Fibroblast of lung (primary cell): ENCODE data around the gene CPA5. TPM values are rescaled to one million over a fixed set of nuclear protein-coding genes. Genes with fewer than 3 reads are reported as not detected.

Source experiments
- DNase-seq, 2 donors: peaks; one replicate each; pipeline versions ENCODE4 v3.0.0 to v3.0.0-alpha.2; 2010; ENCODE audit warnings: low read depth in 2 of 2
- H2AFZ ChIP-seq: 2 replicates; pipeline ENCODE4 v1.5.1; 2012; ENCODE audit warnings: low read length, control low read depth, inconsistent platforms
- H3K27ac ChIP-seq: 2 replicates; pipeline ENCODE4 v1.5.1; 2011; ENCODE audit warnings: low read length, control low read depth; ENCODE audit not compliant: insufficient read depth
- H3K27me3 ChIP-seq: 2 replicates; pipeline ENCODE4 v1.5.1; 2011; ENCODE audit warnings: mild to moderate bottlenecking, low read length; ENCODE audit not compliant: control insufficient read depth, insufficient read depth
- H3K36me3 ChIP-seq: 2 replicates; pipeline ENCODE4 v1.5.1; 2011; ENCODE audit warnings: low read length; ENCODE audit not compliant: control insufficient read depth, insufficient read depth
- H3K4me1 ChIP-seq: 2 replicates; pipeline ENCODE4 v1.5.1; 2011; ENCODE audit warnings: low read length; ENCODE audit not compliant: control insufficient read depth, insufficient read depth; ENCODE audit errors: extremely low read depth
- H3K4me2 ChIP-seq: 2 replicates; pipeline ENCODE4 v1.5.1; 2011; ENCODE audit warnings: low read length, control low read depth; ENCODE audit not compliant: insufficient read depth; ENCODE audit errors: extremely low read depth
- H3K4me3 ChIP-seq, 4 experiments: fragments of 200-600 bp in 1 of 4; sonication (generic) in 1 of 4; replicated peaks in 1 of 4; 2 replicates each; pipeline ENCODE4 v1.5.1; 2011 to 2016; ENCODE audit warnings: low read length in 4 of 4, low read depth in 3 of 4, mild to moderate bottlenecking in 3 of 4, control low read depth in 2 of 4, inconsistent platforms in 1 of 4, mixed read lengths in 1 of 4; ENCODE audit not compliant: insufficient read depth in 1 of 4; ENCODE audit errors: control extremely low read depth in 1 of 4
- H3K79me2 ChIP-seq: 2 replicates; pipeline ENCODE4 v1.5.1; 2012; ENCODE audit warnings: mild to moderate bottlenecking, low read length, inconsistent platforms; ENCODE audit not compliant: control insufficient read depth, insufficient read depth
- H3K9ac ChIP-seq: 2 replicates; pipeline ENCODE4 v1.5.1; 2011; ENCODE audit warnings: mild to moderate bottlenecking, low read length, control low read depth; ENCODE audit not compliant: insufficient read depth
- H3K9me3 ChIP-seq: 2 replicates; pipeline ENCODE4 v1.5.1; 2012; ENCODE audit warnings: low read depth, low read length; ENCODE audit not compliant: control insufficient read depth, insufficient read depth
- H4K20me1 ChIP-seq: 2 replicates; pipeline ENCODE4 v1.5.1; 2011; ENCODE audit warnings: low read length; ENCODE audit not compliant: control insufficient read depth, insufficient read depth; ENCODE audit errors: extremely low read depth
- EZH2 ChIP-seq: IDR thresholded peaks from 2 replicates; pipeline ENCODE4 v1.5.1; 2012; ENCODE audit warnings: low read length, control low read depth, mild to moderate bottlenecking; ENCODE audit errors: missing control alignments
- polyA plus RNA-seq, 2 donors: library from polyadenylated mRNA; depleted of rRNA in 1 of 2; stranded (reverse) in 1 of 2; unstranded in 1 of 2; fragments of >200 nt; gene quantifications; 2 replicates each; pipeline ENCODE4 v1.2.1, GENCODE V29; 2011 to 2012; ENCODE audit warnings: missing spikeins in 1 of 2
- total RNA-seq: library from RNA; depleted of rRNA; stranded (reverse); fragments of >200 nt; gene quantifications from 2 replicates; pipeline ENCODE4 v1.2.1, GENCODE V29; 2014
- TF ChIP-seq, protein P1 (sequence below), 2 donors: IDR thresholded peaks in 1 of 2; conservative IDR thresholded peaks in 1 of 2; 1 replicate in 1 of 2; 2 replicates in 1 of 2; pipeline ENCODE4 v1.5.1; 2011 to 2012; ENCODE audit warnings: low read length in 2 of 2, control low read depth in 1 of 2, inconsistent platforms in 1 of 2, low read depth in 1 of 2, mild to moderate bottlenecking in 1 of 2

Gene CPA5
- total and polyA plus RNA-seq, 2 donors (not counting 1 experiment from before 2014, with no cell fraction given) = not detected

DNA sequence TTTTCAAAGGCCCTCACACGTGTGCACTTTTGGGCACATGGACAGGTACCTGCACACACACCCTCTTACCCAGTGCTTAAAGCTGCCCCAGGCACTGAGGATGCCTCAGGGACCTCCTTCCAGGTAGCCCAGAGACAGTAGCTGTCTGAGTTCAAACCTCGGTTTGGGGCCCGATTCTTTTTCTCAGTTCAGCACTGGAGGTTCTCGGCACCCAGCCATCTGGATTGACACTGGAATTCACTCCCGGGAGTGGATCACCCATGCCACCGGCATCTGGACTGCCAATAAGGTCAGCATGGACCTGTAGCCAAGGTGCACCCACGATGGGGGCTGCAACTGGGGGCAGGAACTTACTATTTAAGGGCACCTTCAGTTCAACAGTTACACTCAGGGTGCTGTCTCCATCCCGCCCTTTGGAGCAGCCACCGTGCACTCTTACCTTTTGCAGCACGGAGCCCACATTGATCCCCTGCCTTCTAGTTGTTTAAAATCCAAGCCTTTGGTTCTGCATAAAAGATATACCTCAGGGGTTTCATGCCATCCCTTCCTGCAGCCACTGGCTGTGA lies 17.7 kb downstream of the CPA5 start:
- Histone ChIP-seq H3K9me3 (no peaks in the 10 kb centered on the region), H3K4me3 (no peak overlapping the region), H3K79me2 (no peaks in the 10 kb centered on the region), H2AFZ (no peak overlapping the region), H3K4me2 (no peak overlapping the region), H3K36me3 (no peaks in the 10 kb centered on the region), H3K27me3 (no peaks in the 10 kb centered on the region), H3K27ac (no peak overlapping the region), H4K20me1 (no peaks in the 10 kb centered on the region), H3K4me1 (peaks cover 20% of the 10 kb centered on the region), H3K9ac (no peak overlapping the region)
- DNase-seq = no peak
- TF ChIP-seq EZH2 = no peak
- TF ChIP-seq, protein P1, sequence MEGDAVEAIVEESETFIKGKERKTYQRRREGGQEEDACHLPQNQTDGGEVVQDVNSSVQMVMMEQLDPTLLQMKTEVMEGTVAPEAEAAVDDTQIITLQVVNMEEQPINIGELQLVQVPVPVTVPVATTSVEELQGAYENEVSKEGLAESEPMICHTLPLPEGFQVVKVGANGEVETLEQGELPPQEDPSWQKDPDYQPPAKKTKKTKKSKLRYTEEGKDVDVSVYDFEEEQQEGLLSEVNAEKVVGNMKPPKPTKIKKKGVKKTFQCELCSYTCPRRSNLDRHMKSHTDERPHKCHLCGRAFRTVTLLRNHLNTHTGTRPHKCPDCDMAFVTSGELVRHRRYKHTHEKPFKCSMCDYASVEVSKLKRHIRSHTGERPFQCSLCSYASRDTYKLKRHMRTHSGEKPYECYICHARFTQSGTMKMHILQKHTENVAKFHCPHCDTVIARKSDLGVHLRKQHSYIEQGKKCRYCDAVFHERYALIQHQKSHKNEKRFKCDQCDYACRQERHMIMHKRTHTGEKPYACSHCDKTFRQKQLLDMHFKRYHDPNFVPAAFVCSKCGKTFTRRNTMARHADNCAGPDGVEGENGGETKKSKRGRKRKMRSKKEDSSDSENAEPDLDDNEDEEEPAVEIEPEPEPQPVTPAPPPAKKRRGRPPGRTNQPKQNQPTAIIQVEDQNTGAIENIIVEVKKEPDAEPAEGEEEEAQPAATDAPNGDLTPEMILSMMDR (conservative IDR thresholded peaks at IDR 0.05 in 1 of 2, IDR thresholded peaks at IDR 0.05 in 1 of 2; ENCODE audit: low read depth in 1 of 2, low read length in 2 of 2) = no peak

DNA sequence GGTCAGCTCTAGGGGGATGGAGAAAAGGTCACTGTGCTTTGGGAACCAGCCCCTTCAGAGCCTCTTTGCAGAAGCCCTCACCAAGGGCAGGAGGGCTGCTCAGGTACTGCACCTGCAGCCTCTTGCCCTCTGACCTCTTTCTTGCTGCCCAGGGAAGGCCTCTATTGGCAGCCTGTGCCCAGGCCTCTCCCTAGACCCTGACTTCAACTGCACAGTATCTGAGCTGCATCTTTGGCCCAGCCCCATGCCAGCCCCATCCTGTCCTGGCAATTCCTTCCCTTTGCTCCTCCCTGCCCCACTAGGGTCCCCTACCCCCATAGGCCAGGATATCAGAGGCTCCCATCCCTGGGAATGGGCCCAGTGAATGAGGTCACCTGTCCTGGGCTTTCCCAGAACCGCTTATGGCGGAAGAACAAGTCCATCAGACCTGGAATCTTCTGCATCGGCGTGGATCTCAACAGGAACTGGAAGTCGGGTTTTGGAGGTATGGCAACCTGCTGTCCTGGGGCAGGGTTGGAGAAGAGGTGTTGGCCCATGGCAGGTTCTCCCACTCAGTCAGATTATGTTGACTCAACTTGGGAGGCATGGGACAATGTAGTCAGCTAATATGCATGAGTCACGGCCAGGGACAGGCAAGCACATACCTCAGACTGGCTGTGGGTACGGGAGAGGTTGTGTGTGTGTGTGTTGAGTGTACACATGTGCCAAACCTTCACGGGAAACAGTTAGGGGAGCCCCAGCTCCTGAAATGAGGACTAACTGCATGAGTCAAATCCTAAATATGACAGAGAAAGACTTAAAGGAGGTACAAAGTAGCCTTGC lies 18.6 kb downstream of the CPA5 start:
- Histone ChIP-seq H3K4me3 (no peak overlapping the region), H3K4me2 (no peak overlapping the region), H3K9ac (no peak overlapping the region), H3K4me1 (peaks cover 21% of the 10 kb centered on the region), H3K9me3 (no peaks in the 10 kb centered on the region), H3K27me3 (no peaks in the 10 kb centered on the region), H3K36me3 (no peaks in the 10 kb centered on the region), H3K79me2 (no peaks in the 10 kb centered on the region), H3K27ac (peak overlapping the region; percentile 43), H4K20me1 (no peaks in the 10 kb centered on the region), H2AFZ (no peak overlapping the region)
- DNase-seq = peak; percentile 91 to 100
- TF ChIP-seq, protein P1 (conservative IDR thresholded peaks at IDR 0.05 in 1 of 2, IDR thresholded peaks at IDR 0.05 in 1 of 2; ENCODE audit: low read depth in 1 of 2, low read length in 2 of 2) = no peak
- TF ChIP-seq EZH2 = no peak

DNA sequence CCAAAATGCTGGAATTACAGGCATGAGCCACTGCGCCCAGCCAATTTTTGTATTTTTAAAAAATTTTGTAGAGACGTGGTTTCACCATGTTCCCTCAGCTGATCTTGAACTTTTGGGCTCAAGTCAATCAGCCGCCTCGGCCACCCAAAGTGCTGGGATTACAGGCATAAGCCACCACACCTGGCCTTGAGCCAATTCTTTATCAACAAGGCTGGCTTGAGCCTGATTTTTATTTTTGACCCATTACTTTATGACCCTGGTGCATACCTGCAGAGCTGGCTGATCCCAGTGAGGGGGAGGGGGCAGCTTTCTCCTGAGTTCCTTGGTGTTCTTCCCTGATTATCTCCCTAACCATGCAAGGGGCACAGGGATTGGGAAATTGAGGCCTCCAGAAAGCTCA lies 19.8 kb downstream of the CPA5 start:
- H3K27me3 ChIP-seq = no peaks in the 10 kb centered on the region
- H4K20me1 ChIP-seq = no peaks in the 10 kb centered on the region
- H3K4me3 ChIP-seq = no peak overlapping the region
- no peaks in the 10 kb centered on the region for H3K36me3 ChIP-seq
- TF ChIP-seq, protein P1 (conservative IDR thresholded peaks at IDR 0.05 in 1 of 2, IDR thresholded peaks at IDR 0.05 in 1 of 2; ENCODE audit: low read depth in 1 of 2, low read length in 2 of 2) = no peak
- no peak for TF ChIP-seq EZH2
- H3K4me1 ChIP-seq = peaks cover 32% of the 10 kb centered on the region
- DNase-seq = no peak
- no peak overlapping the region for H3K4me2 ChIP-seq
- H2AFZ ChIP-seq = no peak overlapping the region
- H3K79me2 ChIP-seq = no peaks in the 10 kb centered on the region
- no peak overlapping the region for H3K9ac ChIP-seq
- H3K9me3 ChIP-seq = no peaks in the 10 kb centered on the region
- no peak overlapping the region for H3K27ac ChIP-seq
